ENCODE measurements around the gene NATD1. TPM values are rescaled to one million over a fixed set of nuclear protein-coding genes. Genes with fewer than 3 reads are reported as not detected.

Gene NATD1
- total RNA-seq, 1 experiment from 2014 or later = 3.1 TPM

GRCh38 chr17:21194703-21195102, 58.5 kb downstream of the NATD1 start:
- Histone ChIP-seq H3K4me1 (ENCODE audit: control insufficient read depth in 1 of 2, insufficient read depth in 2 of 2, low read length in 2 of 2) (peaks cover 0 to 6% of the 10 kb centered on the region in 2 experiments; a peak in 1 of 4 replicates), H3K9me2 (ENCODE audit: insufficient read depth) (no peaks in the 10 kb centered on the region), H3K4me2 (ENCODE audit: low read length) (no peak overlapping the region), H3K79me2 (ENCODE audit: insufficient read depth, low read length) (peaks cover 23% of the 10 kb centered on the region), H3K9ac (ENCODE audit: low read length) (no peak overlapping the region), H3K27ac (ENCODE audit: low read depth, low read length) (no peak overlapping the region), H3K36me3 (ENCODE audit: control insufficient read depth in 1 of 2, insufficient read depth in 2 of 2, low read length in 2 of 2) (peaks cover 2 to 16% of the 10 kb centered on the region in 2 experiments; a peak in 3 of 4 replicates), H3K4me3 (replicated peaks in 1 of 2; ENCODE audit: low read depth in 1 of 2, low read length in 2 of 2) (no peak overlapping the region), H3K9me3 (ENCODE audit: control insufficient read depth in 1 of 2, insufficient read depth in 1 of 2, low read depth in 1 of 2, low read length in 2 of 2) (no peaks in the 10 kb centered on the region), H4K20me1 (ENCODE audit: insufficient read depth) (no peaks in the 10 kb centered on the region), H2AFZ (ENCODE audit: low read depth, low read length, poor library complexity, severe bottlenecking) (no peak overlapping the region), H3K27me3 (ENCODE audit: insufficient read depth, low read length) (no peaks in the 10 kb centered on the region)
- ATAC-seq (no peak), DNase-seq (ENCODE audit: low read depth, low spot score) (no peak)
- TF ChIP-seq POLR2AphosphoS5 (IDR thresholded peaks at IDR 0.05; ENCODE audit: low read depth, low read length) (no peak), CBX3 (IDR thresholded peaks at IDR 0.05; ENCODE audit: low read depth) (no peak), SRF (IDR thresholded peaks at IDR 0.05; ENCODE audit: low read depth) (no peak), POLR2A (IDR thresholded peaks at IDR 0.05; ENCODE audit: borderline replicate concordance, extremely low read depth, insufficient read depth, insufficient read length) (no peak)
- ChIA-PET POLR2A (interaction anchor here (0.5 kb wide), 1 partner anchor 21 kb away, joined by 3 read pairs; no protein-coding TSS in a partner anchor), CTCF (interaction anchor here (0.9 kb wide), 1 partner anchor 24 kb away, joined by 3 read pairs; no protein-coding TSS in a partner anchor), RAD21 (ENCODE audit: low non-redundant PET in 1 of 2, low total read pairs in 2 of 2, uncharacterized antibody in 2 of 2, unreplicated experiment in 2 of 2) (no interaction called here)
- intact Hi-C loops (cut with micrococcal nuclease) = no loop called here
- no TSS peak for BruUV-seq (replicated peaks)

GRCh38 chr17:21194226-21194625, 59.0 kb downstream of the NATD1 start:
- Histone ChIP-seq H2AFZ (ENCODE audit: low read depth, low read length, poor library complexity, severe bottlenecking) (no peak overlapping the region), H3K9me2 (ENCODE audit: insufficient read depth) (no peaks in the 10 kb centered on the region), H3K27ac (ENCODE audit: low read depth, low read length) (no peak overlapping the region), H3K4me1 (ENCODE audit: control insufficient read depth in 1 of 2, insufficient read depth in 2 of 2, low read length in 2 of 2) (peaks cover 0 to 6% of the 10 kb centered on the region in 2 experiments; a peak in 1 of 4 replicates), H4K20me1 (ENCODE audit: insufficient read depth) (no peaks in the 10 kb centered on the region), H3K36me3 (ENCODE audit: control insufficient read depth in 1 of 2, insufficient read depth in 2 of 2, low read length in 2 of 2) (peaks cover 2 to 16% of the 10 kb centered on the region in 2 experiments; a peak in 3 of 4 replicates), H3K9me3 (ENCODE audit: control insufficient read depth in 1 of 2, insufficient read depth in 1 of 2, low read depth in 1 of 2, low read length in 2 of 2) (no peaks in the 10 kb centered on the region), H3K4me3 (replicated peaks in 1 of 2; ENCODE audit: low read depth in 1 of 2, low read length in 2 of 2) (no peak overlapping the region), H3K4me2 (ENCODE audit: low read length) (no peak overlapping the region), H3K9ac (ENCODE audit: low read length) (no peak overlapping the region), H3K79me2 (ENCODE audit: insufficient read depth, low read length) (peaks cover 18% of the 10 kb centered on the region), H3K27me3 (ENCODE audit: insufficient read depth, low read length) (no peaks in the 10 kb centered on the region)
- no peak for TF ChIP-seq MAX (IDR thresholded peaks at IDR 0.05)
- TF ChIP-seq POLR2A (IDR thresholded peaks at IDR 0.05; ENCODE audit: borderline replicate concordance, extremely low read depth, insufficient read depth, insufficient read length) = no peak
- TF ChIP-seq ATF3 (IDR thresholded peaks at IDR 0.05) = no peak
- TF ChIP-seq EZH2 (IDR thresholded peaks at IDR 0.05) = no peak
- no peak for TF ChIP-seq CEBPB (IDR thresholded peaks at IDR 0.05; ENCODE audit: low read depth)
- TF ChIP-seq RAD21 (IDR thresholded peaks at IDR 0.05; ENCODE audit: low read depth) = no peak
- TF ChIP-seq POLR2AphosphoS5 (IDR thresholded peaks at IDR 0.05; ENCODE audit: low read depth, low read length) = no peak
- TF ChIP-seq JUND (IDR thresholded peaks at IDR 0.05) = no peak
- TF ChIP-seq ZFX (IDR thresholded peaks at IDR 0.05) = no peak
- TF ChIP-seq SIN3A (IDR thresholded peaks at IDR 0.05; ENCODE audit: low read depth) = no peak
- no peak for TF ChIP-seq SRF (IDR thresholded peaks at IDR 0.05; ENCODE audit: low read depth)
- no peak for TF ChIP-seq FOSL1 (IDR thresholded peaks at IDR 0.05; ENCODE audit: low read depth)
- TF ChIP-seq CBX3 (IDR thresholded peaks at IDR 0.05; ENCODE audit: low read depth) = no peak
- no peak for TF ChIP-seq EZH2phosphoT487 (IDR thresholded peaks at IDR 0.05; ENCODE audit: borderline replicate concordance)
- TF ChIP-seq ELF1 (IDR thresholded peaks at IDR 0.05; ENCODE audit: borderline replicate concordance, low read depth) = no peak
- ChIA-PET RAD21 (ENCODE audit: low non-redundant PET in 1 of 2, low total read pairs in 2 of 2, uncharacterized antibody in 2 of 2, unreplicated experiment in 2 of 2) (no interaction called here), POLR2A (interaction anchor here (0.5 kb wide), 1 partner anchor 21 kb away, joined by 3 read pairs; no protein-coding TSS in a partner anchor), CTCF (interaction anchor here (0.9 kb wide), 1 partner anchor 24 kb away, joined by 3 read pairs; no protein-coding TSS in a partner anchor)
- intact Hi-C loops (cut with micrococcal nuclease) = no loop called here
- ATAC-seq (no peak), DNase-seq (ENCODE audit: low read depth, low spot score) (no peak)
- BruUV-seq (replicated peaks) = no TSS peak
